ENCODE data around the gene POU5F1.

- TF ChIP-seq POLR2A (IDR thresholded peaks at IDR 0.05) (no peak), CTCF (IDR thresholded peaks at IDR 0.05) (no peak)
Observed at GRCh38 chr6:31158140-31158862, 12.2 kb downstream of the POU5F1 start, which contains the start of gene TCF19.

All from adrenal gland (tissue), 5 donors.